Ishikawa (cell line): ENCODE results near the gene MYO1B.
A peak's percentile ranks its signal among the peaks of the same experiment; 100 is the strongest.

Experiments
- CREB1 ChIP-seq: IDR thresholded peaks from 2 replicates; pipeline ENCODE4 v1.6.1; 2012; ENCODE audit warnings: low read depth
- FOXM1 ChIP-seq: IDR thresholded peaks from 2 replicates; pipeline ENCODE4 v1.6.1; 2012; ENCODE audit warnings: low read depth, borderline replicate concordance
- RAD21 ChIP-seq: IDR thresholded peaks from 2 replicates; pipeline ENCODE4 v1.6.1; 2012; ENCODE audit warnings: low read depth
- TF ChIP-seq, protein P1 (sequence below): IDR thresholded peaks from 2 replicates; pipeline ENCODE4 v1.6.1; 2012

DNA sequence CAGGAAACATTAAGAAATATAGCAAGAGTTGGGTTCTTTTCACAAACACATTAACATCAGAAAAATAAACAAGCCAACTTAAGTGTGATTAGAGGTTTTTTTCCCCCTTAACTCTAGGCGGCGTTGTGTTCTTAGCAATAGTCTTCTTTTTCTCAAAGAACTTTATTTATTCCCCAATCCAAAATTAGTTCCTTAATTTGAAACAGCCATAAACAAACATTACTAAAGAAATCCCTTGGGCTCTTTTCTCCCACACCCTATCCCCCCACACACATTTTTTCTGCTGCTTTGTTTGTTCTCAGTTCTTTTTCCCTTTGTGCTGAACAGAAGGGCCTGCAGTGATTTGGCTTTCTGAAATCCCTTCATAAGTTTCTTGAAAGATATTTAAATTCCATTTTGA is 13.2 kb upstream of the MYO1B start:
- TF ChIP-seq CREB1, result no peak
- TF ChIP-seq FOXM1, result no peak
- TF ChIP-seq RAD21, result peak; percentile 47
- TF ChIP-seq, protein P1, sequence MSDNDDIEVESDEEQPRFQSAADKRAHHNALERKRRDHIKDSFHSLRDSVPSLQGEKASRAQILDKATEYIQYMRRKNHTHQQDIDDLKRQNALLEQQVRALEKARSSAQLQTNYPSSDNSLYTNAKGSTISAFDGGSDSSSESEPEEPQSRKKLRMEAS, result no peak
